SU-DHL-6 (cell line): ENCODE measurements around the gene ACAT2.
A peak's percentile ranks its signal among the peaks of the same experiment; 100 is the strongest.

Experiments used
- H2AFZ ChIP-seq: fragments of 200-600 bp; sonication (generic); 2 replicates; pipeline ENCODE4 v1.6.1; 2014; ENCODE audit warnings: low read depth, mild to moderate bottlenecking, moderate library complexity, mixed read lengths, antibody characterized with exemption, low read length; ENCODE audit not compliant: severe bottlenecking
- H3F3A ChIP-seq: fragments of 200-600 bp; shearing (Covaris generic); 2 replicates; pipeline ENCODE4 v1.6.0; 2016; ENCODE audit warnings: antibody characterized with exemption, mild to moderate bottlenecking; ENCODE audit not compliant: insufficient read depth
- H3K27ac ChIP-seq: fragments of 200-600 bp; sonication (generic); 2 replicates; pipeline ENCODE4 v1.5.1; 2016; ENCODE audit warnings: low read depth, mild to moderate bottlenecking, low read length, moderate library complexity, mixed read lengths
- H3K27me3 ChIP-seq: fragments of 200-600 bp; sonication (generic), shearing (Covaris generic); 2 replicates; pipeline ENCODE4 v1.6.0; 2014; ENCODE audit warnings: mild to moderate bottlenecking, low read length
- H3K36me3 ChIP-seq: fragments of 200-600 bp; sonication (generic); 2 replicates; pipeline ENCODE4 v1.6.1; 2014; ENCODE audit warnings: mild to moderate bottlenecking, low read length, mixed read lengths
- H3K4me2 ChIP-seq: fragments of 300-600, 200-600 bp; shearing (Covaris generic), sonication (generic); 2 replicates; pipeline ENCODE4 v1.6.0; 2014; ENCODE audit warnings: low read length, low read depth, mild to moderate bottlenecking; ENCODE audit not compliant: poor library complexity, severe bottlenecking
- H3K4me3 ChIP-seq: fragments of 200-600 bp; sonication (generic); 2 replicates; pipeline ENCODE4 v1.5.1; 2014; ENCODE audit warnings: antibody characterized with exemption, low read length, mild to moderate bottlenecking, mixed read lengths; ENCODE audit not compliant: insufficient read depth, poor library complexity, severe bottlenecking
- H3K79me2 ChIP-seq: fragments of 200-600 bp; sonication (generic); 2 replicates; pipeline ENCODE4 v1.6.1; 2014; ENCODE audit warnings: mild to moderate bottlenecking, low read length, moderate library complexity; ENCODE audit not compliant: insufficient read depth
- H3K9ac ChIP-seq: fragments of 200-600 bp; sonication (generic); 2 replicates; pipeline ENCODE4 v1.7.0; 2014; ENCODE audit warnings: mild to moderate bottlenecking, low read length
- H3K9me2 ChIP-seq: fragments of 200-600 bp; sonication (generic); replicated peaks from 2 replicates; pipeline ENCODE4 v1.6.1; 2014; ENCODE audit warnings: low read length; ENCODE audit not compliant: insufficient read depth
- H3K9me3 ChIP-seq: fragments of 200-600 bp; sonication (generic); 2 replicates; pipeline ENCODE4 v1.6.1; 2014; ENCODE audit warnings: low read length, mixed read lengths; ENCODE audit not compliant: insufficient read depth
- H4K20me1 ChIP-seq: fragments of 200-600 bp; sonication (generic); 2 replicates; pipeline ENCODE4 v1.6.1; 2014; ENCODE audit warnings: low read depth, mild to moderate bottlenecking, antibody characterized with exemption, low read length, moderate library complexity, mixed read lengths
- EZH2phosphoT487 ChIP-seq: fragments of 200-600 bp; sonication (generic), shearing (Covaris generic); conservative IDR thresholded peaks from 2 replicates; pipeline ENCODE4 v1.6.1; 2018; ENCODE audit warnings: mild to moderate bottlenecking, antibody characterized with exemption, low read length, moderate library complexity, mixed read lengths
- TF ChIP-seq, protein P1 (sequence below): fragments of 200-600 bp; sonication (generic); IDR thresholded peaks from one replicate; pipeline ENCODE4 v1.5.1; 2017; ENCODE audit warnings: antibody characterized with exemption, mild to moderate bottlenecking, low read length, moderate library complexity; ENCODE audit not compliant: insufficient read depth, poor library complexity, severe bottlenecking

The ACAT2 gene

GRCh38 chr6:159761129-159761872 is 544 bp upstream of the ACAT2 start:
- Histone ChIP-seq H3K4me3 (peak overlapping the region; percentile 75), H4K20me1 (no peaks in the 10 kb centered on the region), H3K9me3 (no peaks in the 10 kb centered on the region), H3K9me2 (no peaks in the 10 kb centered on the region), H3K4me2 (peak overlapping the region; percentile 94), H3K27ac (peak overlapping the region; percentile 87), H3F3A (peaks cover 46% of the 10 kb centered on the region), H3K27me3 (no peaks in the 10 kb centered on the region), H3K9ac (peak overlapping the region; percentile 85), H3K79me2 (peaks cover 16% of the 10 kb centered on the region; the same call in 1 of the 2 replicates), H2AFZ (peak overlapping the region; percentile 84), H3K36me3 (peaks cover 23% of the 10 kb centered on the region)
- no peak for TF ChIP-seq EZH2phosphoT487
- TF ChIP-seq, protein P1, sequence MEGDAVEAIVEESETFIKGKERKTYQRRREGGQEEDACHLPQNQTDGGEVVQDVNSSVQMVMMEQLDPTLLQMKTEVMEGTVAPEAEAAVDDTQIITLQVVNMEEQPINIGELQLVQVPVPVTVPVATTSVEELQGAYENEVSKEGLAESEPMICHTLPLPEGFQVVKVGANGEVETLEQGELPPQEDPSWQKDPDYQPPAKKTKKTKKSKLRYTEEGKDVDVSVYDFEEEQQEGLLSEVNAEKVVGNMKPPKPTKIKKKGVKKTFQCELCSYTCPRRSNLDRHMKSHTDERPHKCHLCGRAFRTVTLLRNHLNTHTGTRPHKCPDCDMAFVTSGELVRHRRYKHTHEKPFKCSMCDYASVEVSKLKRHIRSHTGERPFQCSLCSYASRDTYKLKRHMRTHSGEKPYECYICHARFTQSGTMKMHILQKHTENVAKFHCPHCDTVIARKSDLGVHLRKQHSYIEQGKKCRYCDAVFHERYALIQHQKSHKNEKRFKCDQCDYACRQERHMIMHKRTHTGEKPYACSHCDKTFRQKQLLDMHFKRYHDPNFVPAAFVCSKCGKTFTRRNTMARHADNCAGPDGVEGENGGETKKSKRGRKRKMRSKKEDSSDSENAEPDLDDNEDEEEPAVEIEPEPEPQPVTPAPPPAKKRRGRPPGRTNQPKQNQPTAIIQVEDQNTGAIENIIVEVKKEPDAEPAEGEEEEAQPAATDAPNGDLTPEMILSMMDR: no peak

GRCh38 chr6:159762681-159763293 is 942 bp downstream of the ACAT2 start:
- Histone ChIP-seq H3K79me2 (peaks cover 21% of the 10 kb centered on the region; the same call in 1 of the 2 replicates), H3K4me3 (peak overlapping the region; percentile 75), H3K36me3 (peaks cover 29% of the 10 kb centered on the region; the same call in 1 of the 2 replicates), H4K20me1 (no peaks in the 10 kb centered on the region), H3F3A (peaks cover 33% of the 10 kb centered on the region), H3K9ac (peak overlapping the region; percentile 85), H3K4me2 (peak overlapping the region; percentile 60), H3K9me2 (no peaks in the 10 kb centered on the region), H3K27me3 (no peaks in the 10 kb centered on the region), H3K9me3 (no peaks in the 10 kb centered on the region), H2AFZ (peak overlapping the region; percentile 38), H3K27ac (peak overlapping the region; percentile 87)
- no peak for TF ChIP-seq EZH2phosphoT487

- no peak overlapping the region for H3K27ac ChIP-seq
- no peaks in the 10 kb centered on the region for H4K20me1 ChIP-seq
- TF ChIP-seq, protein P1: no peak
- TF ChIP-seq EZH2phosphoT487: no peak
- no peaks in the 10 kb centered on the region for H3K9me2 ChIP-seq
- no peak overlapping the region for H3K4me2 ChIP-seq
- peaks cover 15% of the 10 kb centered on the region; the same call in 1 of the 2 replicates for H3K79me2 ChIP-seq
- no peaks in the 10 kb centered on the region for H3K9me3 ChIP-seq
- no peaks in the 10 kb centered on the region for H3F3A ChIP-seq
- no peaks in the 10 kb centered on the region for H3K27me3 ChIP-seq
- no peak overlapping the region for H3K9ac ChIP-seq
- no peak overlapping the region for H3K4me3 ChIP-seq
- no peak overlapping the region for H2AFZ ChIP-seq
- H3K36me3 ChIP-seq: peaks cover 57% of the 10 kb centered on the region
Measured at GRCh38 chr6:159766906-159767305, 5.1 kb downstream of the ACAT2 start.

DNA sequence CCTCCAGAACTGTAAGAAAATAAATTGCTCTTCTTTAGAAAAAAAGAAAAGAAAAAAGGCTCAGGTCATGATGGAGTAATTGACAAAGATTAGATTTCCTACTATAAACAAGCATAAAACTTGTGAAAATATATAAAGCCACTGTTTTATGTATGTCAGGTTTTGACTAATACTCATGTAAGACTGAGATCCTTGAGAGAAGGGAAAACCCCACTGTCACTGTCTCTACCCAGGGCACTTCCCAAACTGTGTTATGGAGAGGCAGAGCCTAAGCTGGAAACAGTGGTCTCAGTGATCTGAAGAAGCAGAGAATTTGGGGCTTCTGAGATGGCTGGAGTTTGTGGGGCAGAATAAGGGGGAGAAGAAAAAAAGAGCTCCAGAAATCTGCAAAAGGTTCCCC is 7.6 kb downstream of the ACAT2 start:
- H3K27me3 ChIP-seq: no peaks in the 10 kb centered on the region
- H3K27ac ChIP-seq: no peak overlapping the region
- H3K36me3 ChIP-seq: peaks cover 65% of the 10 kb centered on the region
- H3K79me2 ChIP-seq: peaks cover 5% of the 10 kb centered on the region; the same call in 1 of the 2 replicates
- no peak overlapping the region for H3K9ac ChIP-seq
- no peaks in the 10 kb centered on the region for H4K20me1 ChIP-seq
- H3K4me2 ChIP-seq: no peak overlapping the region
- H2AFZ ChIP-seq: no peak overlapping the region
- H3K9me3 ChIP-seq: no peaks in the 10 kb centered on the region
- peaks cover 4% of the 10 kb centered on the region for H3F3A ChIP-seq
- TF ChIP-seq EZH2phosphoT487: no peak
- TF ChIP-seq, protein P1: no peak
- no peak overlapping the region for H3K4me3 ChIP-seq
- H3K9me2 ChIP-seq: no peaks in the 10 kb centered on the region
